GM12872 (cell line): ENCODE results near the gene SH3D19.

ENCODE experiments used
- CTCF ChIP-seq: IDR thresholded peaks from 3 replicates; pipeline ENCODE4 v1.5.1; 2011; ENCODE audit warnings: low read depth, mild to moderate bottlenecking, low read length, moderate library complexity; ENCODE audit not compliant: insufficient read depth

Gene SH3D19

GRCh38 chr4:151248519-151248918 is 76.9 kb downstream of the SH3D19 start:
- TF ChIP-seq CTCF = no peak

- TF ChIP-seq CTCF = no peak
Measured at GRCh38 chr4:151247395-151247794, 78.0 kb downstream of the SH3D19 start.

- no peak for TF ChIP-seq CTCF
Measured at GRCh38 chr4:151246742-151247141, 78.7 kb downstream of the SH3D19 start.

GRCh38 chr4:151242305-151242704 is 83.1 kb downstream of the SH3D19 start:
- no peak for TF ChIP-seq CTCF

GRCh38 chr4:151239608-151240007 is 85.8 kb downstream of the SH3D19 start:
- no peak for TF ChIP-seq CTCF

- TF ChIP-seq CTCF = no peak
Measured at GRCh38 chr4:151238477-151238876, 86.9 kb downstream of the SH3D19 start.

GRCh38 chr4:151236036-151236435 is 89.4 kb downstream of the SH3D19 start:
- TF ChIP-seq CTCF = no peak

GRCh38 chr4:151233600-151233999 is 91.8 kb downstream of the SH3D19 start:
- no peak for TF ChIP-seq CTCF
